Hematopoietic multipotent progenitor cell treated with erythropoietin and hydrocortisone succinate and interleukin-3 and kit ligand, for 15 days (in vitro differentiated cells): ENCODE measurements around the gene CLEC1A.
"Not testable (repeated sequence)": the region's sequence is repeated elsewhere in the genome, so short reads cannot be mapped to it uniquely, and the experiment has no call there.

ENCODE experiments used
- DNase-seq: peaks from one replicate; pipeline ENCODE4 v3.0.0-alpha.2; 2015; ENCODE audit warnings: low spot score

The CLEC1A gene

GRCh38 chr12:10042167-10042566, 56.6 kb downstream of the CLEC1A start:
- DNase-seq: no peak

DNA sequence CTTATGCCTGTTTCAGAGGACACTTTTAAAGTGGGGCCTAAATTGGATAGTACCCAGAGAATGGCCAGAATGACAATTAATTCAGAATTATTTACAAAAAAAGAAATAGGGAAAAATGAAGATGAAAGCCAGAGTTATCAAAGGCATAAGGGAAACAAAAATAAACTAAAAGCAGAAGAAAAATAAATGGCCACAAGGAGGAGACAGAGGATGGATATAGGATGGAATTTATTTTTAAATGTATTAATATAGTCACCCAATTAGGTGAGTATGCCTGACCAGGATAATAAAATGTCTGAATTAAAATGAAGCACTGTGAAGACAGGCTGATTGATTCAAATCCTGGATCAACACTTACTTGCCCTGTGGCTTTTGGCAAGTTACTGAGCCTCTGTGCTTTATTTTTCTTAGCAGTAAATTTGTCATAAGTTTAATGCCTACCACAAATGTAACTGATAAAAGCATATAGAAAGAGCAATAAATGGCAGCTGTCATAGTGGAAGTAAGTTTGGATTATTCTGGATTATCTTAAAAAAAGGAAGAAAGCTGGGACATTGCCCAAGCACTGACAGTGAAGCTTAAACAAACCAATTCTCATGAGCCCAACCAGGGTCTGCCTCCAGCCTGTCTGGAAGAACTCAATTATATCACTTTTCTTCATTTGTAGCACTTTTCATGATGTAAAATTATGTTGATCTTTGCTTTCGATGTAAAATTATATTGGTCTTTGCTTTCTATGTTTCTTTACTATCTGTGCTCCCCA, 64.8 kb downstream of the CLEC1A start:
- DNase-seq: no peak

DNA sequence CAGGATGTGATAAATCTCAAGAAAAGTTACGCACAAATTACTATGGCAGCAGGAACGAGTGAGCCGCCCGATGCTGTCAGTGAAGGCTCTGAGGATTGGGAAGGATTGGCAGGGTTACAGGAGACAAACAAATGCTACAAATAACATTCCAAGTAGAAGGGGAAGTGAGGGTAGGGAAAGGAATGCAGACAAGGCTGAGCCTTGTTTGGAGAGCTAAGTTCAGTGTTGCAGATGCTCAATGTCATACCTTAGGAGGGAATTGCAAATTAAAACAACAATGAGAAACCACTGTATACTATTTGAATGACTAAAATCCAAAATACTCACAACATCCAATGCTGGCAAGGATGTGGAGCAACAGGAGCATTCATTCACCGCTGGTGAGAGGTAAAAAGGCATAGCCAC, 67.0 kb downstream of the CLEC1A start:
- no peak for DNase-seq

DNA sequence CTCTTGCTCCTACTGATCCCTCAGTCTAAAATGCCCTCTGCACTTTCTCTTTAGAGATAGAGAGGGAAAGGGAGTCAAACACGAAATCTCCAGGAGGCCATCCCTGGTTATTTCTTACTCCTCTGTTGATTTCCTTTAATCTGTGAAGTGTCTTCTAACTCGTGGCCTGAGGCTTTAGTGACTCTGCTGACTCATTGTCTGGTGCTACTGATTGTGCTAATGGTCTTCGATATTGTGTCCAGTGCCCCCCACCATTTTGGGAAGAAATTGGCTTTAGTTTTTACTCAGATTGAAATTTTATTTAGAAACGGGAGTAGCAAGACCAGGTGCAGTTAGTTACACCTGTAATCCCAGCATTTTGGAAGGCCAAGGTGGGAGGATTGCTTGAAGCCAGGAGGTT, 67.5 kb downstream of the CLEC1A start:
- DNase-seq: no peak

DNA sequence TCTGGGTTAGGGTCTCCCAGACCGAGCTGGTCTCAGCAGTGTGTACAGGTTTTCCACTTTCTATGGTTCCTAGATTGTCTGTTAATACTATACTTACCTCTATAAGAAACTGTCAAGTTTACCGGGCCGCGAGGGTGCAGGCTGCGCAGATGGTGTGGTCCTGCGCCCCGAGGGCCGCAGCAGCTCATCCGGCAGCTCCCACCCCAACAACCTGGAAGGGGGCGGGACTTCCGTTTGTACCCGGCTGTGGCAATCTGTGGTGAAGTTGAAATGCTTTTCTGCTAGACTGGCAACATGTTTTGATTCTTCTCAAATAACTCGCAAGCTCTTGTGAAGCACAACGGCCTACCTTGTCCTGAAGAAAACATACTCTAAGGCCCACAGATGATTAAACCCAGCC, 68.3 kb downstream of the CLEC1A start, which contains the start of gene CLEC9A:
Gene CLEC9A (plus strand): TSS at position 237 of the 400 bp plus-strand sequence. CDS start 22,006 bp downstream, outside the sequence.
- DNase-seq: no peak

GRCh38 chr12:10027721-10028120, 71.1 kb downstream of the CLEC1A start:
- no peak for DNase-seq

DNA sequence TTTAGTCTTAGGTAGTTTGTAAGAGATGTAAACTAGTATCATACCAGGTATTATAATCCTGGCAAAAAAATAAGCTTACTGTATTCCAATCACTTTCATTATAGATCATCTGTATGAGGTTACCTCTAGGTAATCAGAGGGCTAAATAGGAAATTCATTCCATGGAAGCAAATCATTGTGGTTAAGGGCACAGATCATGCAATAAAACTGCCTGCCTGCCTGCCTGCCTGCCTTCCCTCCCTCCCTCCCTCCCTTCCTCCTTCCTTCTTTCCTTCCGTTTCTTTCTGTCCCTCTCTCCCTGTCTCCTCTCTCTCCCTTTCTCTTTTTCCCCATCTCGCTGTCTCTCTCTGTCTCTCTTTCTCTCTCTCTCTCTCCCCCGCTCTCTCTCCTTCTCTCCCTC, 71.5 kb downstream of the CLEC1A start:
- no peak for DNase-seq

- DNase-seq: not testable (repeated sequence)
Measured at GRCh38 chr12:10026666-10027065, 72.1 kb downstream of the CLEC1A start.

DNA sequence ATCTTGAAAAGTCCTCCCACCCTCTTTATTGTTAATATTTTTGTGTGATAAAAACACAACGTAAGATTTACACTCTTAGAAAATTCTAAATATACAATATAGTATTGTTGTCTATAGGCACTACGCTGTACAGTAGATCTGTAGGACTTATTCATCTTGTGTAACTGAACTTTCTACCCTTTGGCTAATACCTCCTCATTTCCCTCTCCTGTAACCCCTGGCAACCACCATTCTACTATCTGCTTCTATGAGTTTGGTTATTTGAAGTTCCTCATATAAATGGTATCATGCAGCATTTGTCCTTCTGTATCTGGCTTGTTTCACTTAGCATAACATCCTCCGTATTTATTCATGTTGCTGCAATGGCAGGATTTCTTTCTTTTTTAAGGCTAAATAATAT, 73.5 kb downstream of the CLEC1A start:
- no peak for DNase-seq

- DNase-seq: no peak
Measured at GRCh38 chr12:10021342-10021741, 77.4 kb downstream of the CLEC1A start.
